GM20431 (cell line): ENCODE results near the gene SHTN1.

Experiments used
- in situ Hi-C: fragments of 300-500 bp; cut with MseI, MboI; formaldehyde crosslinking; loops from one replicate; pipeline ENCODE4 v1.15.0; 2020; ENCODE audit warnings: low sequenced_read_pairs; ENCODE audit not compliant: unreplicated experiment

The SHTN1 gene

DNA sequence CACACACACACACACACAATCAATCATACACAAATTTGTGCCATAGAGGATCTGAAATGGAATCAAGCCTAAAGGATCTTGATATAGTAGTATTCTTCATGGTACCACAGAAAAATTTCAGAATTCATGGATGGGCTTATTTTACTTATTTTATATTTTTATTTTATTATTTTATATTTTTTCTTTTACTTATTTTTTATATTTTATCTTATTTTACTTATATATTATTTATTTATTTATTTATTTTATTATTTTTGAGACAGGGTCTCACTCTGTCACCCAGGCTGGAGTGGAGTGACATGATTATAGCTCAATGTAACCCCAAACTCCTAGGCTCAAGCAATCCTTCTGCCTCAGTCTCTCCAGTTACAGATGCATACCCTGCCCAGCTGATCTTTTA is 16.7 kb downstream of the SHTN1 start:
- in situ Hi-C loops, result no loop called here

DNA sequence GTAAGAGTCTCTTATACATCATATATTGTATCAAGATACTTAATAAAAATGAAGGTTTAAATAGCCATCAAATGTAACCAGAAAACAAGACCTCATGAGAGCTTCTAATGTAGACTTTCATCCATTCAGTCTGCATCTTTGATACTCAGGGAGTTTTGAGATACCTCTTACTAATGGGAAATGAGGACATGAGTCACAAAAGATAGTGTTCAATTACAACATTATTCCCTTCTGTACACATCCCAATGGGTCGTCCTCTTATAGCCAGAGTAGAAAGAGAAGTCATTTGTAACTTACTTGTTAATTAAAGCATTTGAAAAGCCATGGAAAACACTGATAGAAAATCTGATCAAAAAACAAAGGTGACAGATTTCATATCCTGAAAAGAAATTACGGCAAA is 19.4 kb downstream of the SHTN1 start:
- in situ Hi-C loops, result no loop called here

DNA sequence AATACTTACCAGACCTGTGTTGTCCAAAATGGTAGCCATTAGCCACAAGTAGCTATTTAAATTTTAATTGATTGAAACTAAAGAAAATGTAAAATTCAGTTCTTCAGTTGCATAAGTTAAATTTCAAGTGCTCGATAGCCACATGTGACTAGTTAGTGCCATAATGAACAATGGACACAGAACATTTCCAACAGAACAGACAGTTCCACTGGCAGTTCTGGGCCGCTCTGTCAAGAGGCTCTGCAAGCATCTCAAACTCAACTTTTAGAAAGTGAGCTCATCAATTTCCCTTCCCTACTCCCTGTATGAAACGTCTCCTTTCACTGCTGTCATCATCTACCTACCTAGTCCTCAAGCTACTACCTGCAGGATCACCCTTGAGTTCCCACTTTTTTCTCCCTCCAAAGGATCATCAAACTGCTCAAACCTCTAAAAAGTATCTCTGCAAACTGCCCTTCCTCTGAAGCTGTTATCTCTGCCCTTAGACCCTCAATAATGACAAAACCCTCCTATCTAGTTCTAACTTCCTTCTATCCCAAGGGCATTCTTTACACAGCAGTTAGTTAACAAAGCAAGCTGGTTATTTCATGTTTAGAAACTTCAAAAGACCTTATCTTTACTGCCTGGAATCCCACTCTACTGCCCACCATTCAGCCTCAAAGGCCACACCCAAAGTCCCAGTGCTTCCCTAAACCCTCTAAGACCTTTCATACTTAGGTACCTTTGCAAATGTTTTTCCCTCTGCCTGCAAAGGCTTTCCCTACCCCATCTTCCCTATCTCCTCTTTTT is 20.6 kb downstream of the SHTN1 start:
- in situ Hi-C loops, result no loop called here

DNA sequence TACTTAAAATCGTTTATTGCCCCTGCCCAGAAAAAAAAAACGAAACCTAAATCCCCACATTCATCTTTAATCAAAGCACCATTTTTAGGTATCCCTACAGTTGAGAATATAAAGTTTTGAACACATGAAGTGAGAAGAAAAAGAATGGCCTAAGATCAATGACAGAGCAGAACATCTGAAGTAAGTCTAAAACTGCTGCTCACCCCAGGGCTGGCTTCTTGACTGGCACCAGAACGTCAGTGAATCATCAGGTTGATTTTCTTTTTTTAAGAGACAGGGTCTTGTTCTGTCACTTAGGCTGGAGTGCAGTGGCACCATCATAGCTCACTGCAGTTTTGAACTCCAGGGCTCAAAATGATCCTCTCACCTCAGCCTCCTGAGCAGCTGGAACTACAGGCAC is 24.9 kb downstream of the SHTN1 start:
- in situ Hi-C loops, result no loop called here

DNA sequence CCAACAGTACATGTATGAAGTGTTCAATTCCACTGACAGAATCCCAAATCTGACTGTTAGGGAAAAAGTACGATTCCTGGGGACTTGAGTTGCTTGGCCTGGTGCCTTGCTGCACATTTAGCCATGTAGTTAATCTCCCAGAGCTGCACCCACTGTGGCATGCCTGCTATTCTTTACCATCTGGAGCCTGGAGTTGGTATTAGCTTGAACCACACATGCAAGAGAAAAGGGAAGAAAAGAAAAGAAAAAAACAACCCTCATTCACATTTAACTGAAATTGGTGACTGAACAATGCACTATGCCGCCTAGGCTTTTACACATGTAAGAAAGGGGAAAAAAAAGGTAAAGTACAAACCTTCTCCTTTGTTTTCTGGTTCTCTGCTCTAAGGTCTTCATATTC is 26.1 kb downstream of the SHTN1 start:
- in situ Hi-C loops, result no loop called here

DNA sequence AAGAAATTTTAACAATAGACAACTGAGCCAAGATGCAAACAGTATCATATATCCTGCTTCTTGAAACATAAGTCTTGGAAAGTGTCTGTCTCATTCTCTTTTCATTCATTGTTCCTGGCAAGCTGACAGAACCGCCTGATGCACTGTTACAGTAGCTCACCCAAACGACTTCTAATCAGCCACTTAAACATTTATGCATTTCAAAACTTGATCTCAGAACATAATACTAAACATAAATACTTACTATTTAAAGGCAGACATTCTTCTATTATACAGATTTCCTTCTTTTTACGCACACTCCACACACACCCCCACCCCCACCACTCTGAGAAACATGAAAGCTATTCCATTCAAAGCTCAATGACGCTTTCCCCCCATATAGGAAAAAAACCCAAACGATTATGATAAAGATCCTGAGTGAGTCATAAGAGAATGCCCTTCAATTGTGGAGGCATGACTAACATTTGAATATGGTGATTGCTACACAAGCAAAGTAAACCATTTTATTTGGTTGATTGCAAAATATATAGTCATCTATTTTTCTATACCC is 30.5 kb downstream of the SHTN1 start:
- in situ Hi-C loops, result no loop called here

DNA sequence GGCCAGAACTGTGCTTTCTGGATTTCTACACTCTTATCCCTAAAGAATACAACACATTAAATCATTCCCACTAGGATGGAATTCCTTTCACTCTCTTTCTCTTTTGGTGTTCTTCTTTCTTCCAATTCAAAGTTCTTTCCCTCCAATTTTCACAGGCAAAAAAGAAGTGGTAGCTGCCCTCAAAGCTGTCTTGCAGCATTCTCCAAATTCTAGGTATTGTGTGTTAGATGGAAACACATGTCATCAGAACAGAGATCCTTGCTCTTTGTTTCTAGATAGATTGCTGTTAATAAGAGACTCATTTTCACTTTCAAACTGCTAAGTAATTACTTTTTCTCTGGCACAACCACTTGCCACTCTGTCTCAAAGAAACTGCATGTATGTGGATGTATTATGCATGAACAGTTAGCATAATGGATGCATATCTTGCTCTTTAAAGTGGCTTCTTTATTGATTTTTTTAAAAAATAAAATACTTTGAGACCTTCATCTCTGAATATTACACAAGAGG is 31.0 kb downstream of the SHTN1 start:
- in situ Hi-C loops, result no loop called here

DNA sequence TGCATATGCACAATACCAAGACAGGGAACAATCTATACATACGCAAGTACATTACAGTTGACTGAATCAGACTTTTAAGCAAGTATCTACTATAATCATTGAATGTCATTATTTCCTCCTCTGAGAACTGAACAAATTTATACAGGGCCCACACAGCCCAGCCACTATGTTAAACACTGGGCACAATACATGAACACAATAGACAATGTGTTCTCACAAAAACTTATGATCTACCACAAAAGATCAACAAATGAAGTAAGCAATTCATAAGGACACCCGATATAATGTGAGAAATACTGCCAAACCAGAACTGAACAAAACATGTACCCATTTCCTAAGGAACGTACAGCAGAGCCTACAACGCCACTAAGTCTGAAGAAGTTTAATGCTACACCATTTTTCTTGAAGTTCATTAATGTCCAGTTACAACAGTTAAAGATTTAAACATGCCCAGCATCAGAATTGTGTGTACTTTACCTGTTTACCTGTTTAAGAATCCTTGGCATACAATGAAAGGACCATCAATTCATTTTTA is 31.5 kb downstream of the SHTN1 start:
- in situ Hi-C loops, result no loop called here

DNA sequence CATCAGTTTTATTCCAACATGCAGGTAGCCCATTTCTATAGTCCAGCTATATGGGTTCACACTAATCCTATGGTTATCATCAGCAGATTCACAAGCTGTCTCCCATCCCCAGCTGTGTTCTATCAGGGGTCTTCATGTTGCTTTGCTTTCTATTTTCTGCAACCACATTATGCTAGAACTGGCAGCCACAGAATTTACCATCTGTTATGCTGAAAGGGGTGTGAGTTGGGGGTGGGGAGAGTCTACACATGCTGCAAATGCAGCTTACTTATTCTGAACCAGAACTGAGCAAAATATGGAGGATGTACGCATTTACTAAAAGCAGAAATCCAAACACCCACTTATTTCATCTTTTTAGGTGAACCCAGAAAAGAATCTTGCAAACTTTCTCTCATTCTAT is 32.9 kb downstream of the SHTN1 start:
- in situ Hi-C loops, result no loop called here

DNA sequence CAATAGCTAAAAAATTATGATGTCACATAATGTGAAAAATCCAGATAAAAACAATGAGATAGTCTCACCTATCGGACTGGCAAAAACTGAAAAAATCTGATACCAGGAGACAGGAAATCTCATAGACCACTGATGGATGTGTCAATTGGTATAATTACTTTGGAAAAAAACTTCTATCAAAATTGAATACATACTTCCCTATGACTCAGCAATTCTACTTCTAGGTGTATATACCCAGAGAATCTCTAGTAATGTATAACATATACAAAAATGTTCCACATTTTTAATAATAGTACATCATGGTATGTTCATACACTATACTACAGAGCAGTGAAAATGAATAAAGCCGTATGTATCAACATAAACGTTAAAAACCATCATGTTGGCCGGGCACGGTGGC is 34.9 kb downstream of the SHTN1 start:
- in situ Hi-C loops, result no loop called here

DNA sequence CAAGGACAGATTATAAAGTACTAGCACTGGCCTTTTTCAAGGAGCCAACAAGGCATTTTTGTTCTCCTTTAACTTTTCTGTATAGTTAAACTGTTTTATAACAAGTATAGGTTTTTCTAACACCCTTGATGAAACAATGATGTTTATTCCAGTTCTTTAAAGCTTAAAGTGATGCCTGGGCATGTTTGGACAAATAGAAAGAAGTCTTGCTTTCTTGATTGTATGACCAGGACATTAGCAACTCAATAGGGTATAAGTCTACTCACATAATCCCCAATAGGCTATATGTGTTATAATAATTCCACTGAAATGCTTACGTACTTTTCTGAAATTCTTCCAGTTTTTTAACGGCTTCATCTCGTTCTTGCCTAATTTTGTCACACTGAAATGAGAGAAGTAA is 36.7 kb downstream of the SHTN1 start:
- in situ Hi-C loops, result no loop called here

DNA sequence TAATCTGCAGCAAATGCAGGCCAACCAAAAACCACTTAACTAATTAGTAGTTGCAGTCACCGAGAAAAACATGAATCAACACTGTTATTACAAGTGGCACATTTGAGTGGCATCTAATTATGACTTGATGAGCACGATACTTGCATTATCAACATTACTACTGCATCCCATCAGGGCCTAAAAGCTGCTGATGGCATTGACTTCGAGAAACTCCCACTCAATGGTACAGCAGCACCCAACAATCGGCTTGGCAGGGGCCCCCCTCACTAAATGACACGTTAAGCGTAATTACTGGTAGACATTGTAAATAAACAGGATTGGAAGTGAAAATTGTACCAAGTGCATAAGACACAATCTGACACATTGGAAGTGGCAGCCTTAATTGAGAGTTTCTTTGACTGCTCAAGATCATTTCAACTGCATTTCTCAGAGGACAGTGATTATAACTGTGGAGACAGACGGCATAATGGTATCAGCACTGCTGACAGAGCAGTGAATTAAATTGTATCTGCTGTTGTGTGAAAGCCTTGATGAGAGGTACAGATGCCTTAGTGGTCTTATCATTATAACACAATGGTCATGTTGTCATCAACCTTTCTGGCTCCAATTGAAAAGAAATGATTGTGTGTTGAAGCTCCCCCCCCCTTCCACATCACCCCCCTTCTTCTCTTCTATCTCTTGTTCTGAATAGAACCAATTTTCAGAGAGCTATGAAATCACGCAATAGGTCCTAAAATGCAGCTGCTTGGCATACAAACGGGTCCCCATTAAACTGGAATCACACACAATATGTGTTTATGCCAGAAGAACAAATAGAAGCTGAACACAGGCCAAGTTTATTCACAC is 43.4 kb downstream of the SHTN1 start:
- in situ Hi-C loops, result no loop called here

DNA sequence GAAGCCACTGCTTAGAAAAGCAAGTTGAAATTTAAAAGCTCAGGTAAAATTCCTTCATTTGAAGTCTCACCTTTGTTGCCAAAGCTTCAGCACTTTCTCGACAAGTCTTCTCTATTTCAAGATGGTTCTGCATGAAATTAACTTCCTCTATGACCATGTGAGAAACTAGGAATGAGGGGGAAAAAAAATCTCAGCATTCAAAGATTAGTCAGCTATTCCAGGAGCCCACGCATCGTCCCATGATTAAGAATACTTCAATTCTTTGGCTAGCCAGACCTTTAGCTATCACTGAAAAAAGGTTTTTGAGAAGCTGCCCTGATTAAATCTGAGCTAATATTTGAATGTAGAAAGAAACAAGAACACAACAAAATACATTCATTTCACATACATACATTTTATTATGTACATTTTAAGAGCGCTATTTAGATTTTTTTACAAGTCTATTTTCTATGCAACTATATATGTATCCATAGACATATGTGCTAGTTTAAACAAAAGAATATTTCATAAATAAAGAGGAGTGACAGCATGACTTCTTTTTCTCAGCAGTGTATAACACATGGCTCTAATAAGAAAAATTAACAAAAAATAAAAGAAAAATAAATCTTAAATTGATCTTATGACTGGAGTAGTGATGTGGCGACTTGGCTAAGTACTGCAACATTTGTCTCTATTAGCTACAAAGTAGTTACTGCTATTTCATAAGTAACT is 44.8 kb downstream of the SHTN1 start:
- in situ Hi-C loops, result no loop called here

DNA sequence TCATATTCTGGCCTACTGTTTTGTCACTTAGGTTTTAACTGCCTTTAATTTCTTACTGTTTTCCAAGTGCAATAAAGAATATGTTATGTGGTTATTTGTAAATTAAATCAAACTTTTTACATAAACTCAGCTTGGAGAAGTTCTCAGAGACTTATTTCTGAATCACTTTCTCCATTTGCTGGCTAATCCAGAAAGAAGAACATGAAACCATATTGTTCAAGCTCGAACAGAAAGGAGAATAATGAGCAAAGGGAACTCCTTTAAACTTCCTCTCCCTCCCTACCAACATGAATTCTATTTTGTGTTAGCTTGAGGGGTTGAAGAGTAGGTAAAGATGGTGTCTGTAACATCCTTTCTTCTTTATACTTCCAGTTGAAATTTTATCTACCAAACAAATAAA is 52.3 kb downstream of the SHTN1 start:
- in situ Hi-C loops, result no loop called here

DNA sequence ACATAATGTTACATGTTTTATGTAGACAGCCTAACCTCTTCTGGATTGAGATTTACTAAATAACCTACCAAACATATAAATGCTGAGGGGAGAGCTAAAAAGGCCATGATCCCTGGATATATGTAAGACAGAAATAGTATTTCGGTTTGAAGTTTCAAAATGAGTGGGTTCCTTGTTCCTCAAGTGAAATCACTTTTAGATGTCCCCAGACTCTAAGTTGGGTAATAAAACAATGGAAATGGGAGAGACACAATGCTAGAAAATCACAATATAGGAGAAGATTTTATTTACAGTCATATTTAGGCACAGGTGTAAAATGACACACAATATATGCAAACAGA is 56.5 kb downstream of the SHTN1 start:
- in situ Hi-C loops, result no loop called here

DNA sequence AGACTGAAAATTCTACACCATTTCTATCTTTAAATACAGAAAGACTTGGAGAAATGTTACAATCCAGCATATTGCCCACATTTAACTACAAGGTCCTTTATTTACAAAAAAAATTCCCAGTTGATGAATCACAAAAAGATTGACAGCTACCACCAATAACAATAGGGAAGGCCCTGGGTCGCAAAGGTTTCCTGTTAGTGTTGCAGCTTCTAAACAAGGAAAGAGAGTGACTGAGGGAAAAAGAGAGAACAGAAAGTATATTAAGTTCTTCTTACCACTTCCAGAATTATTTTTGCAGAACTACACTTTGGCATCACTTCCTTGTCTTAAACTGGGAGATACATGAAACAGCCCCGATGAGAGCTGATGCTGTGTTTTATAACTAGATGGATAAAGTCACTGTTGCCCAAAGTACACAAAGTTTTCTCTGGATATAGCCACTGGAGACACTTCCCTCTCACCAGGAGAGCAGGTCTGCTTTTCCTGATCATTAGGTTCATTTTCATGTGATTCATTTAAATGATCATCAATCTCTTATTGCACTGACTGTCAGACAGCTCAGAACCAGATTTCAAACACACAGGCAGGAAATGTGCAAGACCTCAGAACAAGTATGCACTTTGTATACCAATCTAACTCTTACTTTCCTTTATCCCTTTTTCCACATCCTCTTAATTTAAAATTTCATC is 57.0 kb downstream of the SHTN1 start:
- in situ Hi-C loops, result no loop called here

DNA sequence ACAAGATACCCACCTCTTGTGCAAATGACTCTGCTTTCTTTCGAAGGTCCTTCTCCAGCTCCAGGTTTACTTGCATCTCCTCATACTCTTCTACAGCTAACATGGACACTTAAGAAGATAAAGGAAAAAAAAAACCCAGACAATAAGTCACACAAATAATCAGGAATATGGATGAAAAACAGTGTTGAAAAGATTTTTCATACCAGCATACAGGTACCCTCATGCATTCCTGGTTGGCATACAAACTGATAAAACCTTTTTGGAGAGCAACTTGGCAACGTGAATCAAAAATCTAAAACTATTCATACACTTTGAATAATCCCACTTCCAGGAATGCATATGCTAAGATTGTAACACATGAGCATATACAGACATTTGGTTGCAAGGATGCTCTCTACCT is 60.1 kb downstream of the SHTN1 start:
- in situ Hi-C loops, result no loop called here

DNA sequence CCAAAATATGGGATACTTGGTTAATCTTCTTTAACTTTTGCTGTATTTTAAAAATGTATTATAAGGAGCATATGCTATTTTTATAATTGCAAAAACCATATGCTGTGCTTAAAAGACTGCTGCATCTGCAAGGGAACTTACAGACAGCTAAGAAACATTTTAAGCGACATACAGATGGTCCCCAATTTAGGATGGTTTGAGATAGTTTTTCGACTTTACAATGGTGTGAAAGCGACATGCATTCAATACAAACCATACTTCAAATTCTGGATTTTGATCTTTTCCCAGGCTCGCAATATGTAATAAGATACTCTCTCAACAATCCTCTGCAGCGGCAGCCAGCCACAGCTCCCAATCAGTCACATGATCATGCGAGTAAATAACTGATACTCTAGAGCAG is 73.2 kb downstream of the SHTN1 start:
- in situ Hi-C loops, result no loop called here

DNA sequence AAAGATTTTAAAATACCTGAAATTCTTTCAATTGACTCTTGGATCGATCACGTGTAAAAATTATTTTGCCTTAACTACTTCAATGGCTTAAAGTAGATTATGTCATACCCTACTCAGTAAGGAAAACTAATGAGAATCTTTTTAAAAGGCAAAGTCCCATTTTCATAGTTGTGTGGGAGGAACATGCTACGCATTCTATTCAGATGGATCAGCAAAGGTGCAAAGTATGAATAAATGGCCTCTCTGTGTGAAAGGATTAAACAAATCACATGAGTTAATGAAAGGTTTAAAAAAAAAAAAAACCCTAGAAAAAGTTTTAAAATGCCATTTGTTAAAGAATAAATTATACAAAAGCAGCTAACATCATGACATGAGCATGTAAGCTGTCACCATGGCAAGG is 78.6 kb downstream of the SHTN1 start:
- in situ Hi-C loops, result no loop called here

DNA sequence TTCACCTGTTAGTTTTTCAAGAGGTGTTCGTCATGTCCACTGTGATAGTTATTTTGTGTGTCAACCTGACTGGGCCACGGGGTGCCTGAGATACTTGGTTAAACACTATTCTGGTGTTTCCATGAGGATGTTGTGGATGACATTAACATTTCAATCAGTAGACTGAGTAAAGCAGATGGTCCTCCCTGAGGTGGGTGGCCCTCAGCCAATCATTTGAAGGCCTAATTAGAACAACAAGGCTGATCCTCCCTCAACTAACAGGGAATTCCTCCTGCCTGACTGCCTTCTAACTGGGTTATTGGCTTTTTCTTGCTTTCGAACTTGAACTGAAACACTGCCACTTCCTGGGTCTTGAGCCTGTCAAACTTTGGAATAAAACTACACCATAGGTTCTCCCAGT is 79.9 kb downstream of the SHTN1 start:
- in situ Hi-C loops, result no loop called here
